COLO668 (cell line): ENCODE measurements around the gene WNT9A.

Source experiments
- DNase-seq: peaks from one replicate; lab custom pipeline; 2025; ENCODE audit not compliant: unreplicated experiment; lab: John Stamatoyannopoulos, UW

WNT9A gene

DNA sequence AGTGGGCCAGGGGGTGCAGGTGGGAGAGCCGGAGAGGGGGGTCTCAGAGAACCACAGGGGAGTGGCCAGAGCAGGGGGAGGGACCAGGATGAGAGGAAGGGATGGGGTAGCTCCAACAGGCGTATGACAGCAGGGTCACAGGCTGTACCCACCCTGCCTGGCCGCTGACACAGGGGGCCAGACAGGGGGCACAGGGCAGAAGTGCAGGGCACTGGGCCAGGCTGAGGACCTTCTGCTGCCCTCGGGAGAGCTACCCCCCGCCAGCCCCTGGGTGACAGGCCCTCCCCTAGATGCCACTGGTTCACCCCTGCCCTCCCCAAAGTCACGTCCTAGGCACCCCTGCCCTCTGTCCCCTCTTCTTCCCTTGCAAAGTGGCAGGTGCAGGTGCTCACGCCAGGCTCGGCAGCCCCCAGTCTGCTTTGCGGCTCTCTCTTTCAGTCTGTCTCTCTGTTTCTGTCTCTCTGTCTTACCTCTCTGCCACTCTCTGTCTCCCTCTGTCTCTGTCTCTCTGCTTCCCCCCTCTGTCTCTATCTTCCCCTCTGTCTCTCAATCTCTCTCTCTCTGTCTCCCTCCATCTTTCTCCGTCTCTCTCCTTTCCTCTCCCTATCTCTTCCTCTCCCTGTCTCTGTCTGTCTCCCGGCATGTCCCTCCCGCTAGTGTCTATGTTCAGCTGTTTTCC, 48.5 kb downstream of the WNT9A start:
- no peak for DNase-seq

DNA sequence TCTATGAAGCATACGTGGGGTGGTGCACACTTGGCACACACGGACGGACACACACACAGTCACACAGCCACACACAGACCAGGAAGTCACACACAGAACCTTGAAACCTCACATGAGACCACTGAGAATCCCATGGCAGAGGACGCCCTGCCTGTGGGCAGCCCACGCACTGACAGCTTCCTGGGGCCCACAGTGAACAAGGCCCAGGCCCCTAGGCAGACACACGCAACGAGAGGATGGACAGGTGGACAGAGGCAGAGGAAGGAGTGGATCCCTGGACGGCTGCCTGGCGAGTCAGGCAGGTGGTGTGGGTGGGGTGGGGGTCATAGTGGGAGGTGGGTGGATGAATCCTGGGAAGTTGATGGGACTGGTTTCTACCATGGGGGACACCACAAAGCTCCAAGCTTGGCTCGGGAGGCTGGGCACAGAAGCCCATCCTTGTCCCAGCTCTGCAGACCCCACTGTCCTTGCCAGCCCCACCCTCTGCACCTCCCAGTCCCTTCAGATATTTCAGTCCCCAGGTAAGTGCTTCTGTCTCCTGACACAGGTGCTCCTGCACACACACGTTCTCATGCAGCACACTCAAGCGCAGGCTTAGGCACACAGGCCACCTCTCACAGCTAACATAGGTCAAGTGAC, 49.1 kb downstream of the WNT9A start:
- DNase-seq: no peak

DNA sequence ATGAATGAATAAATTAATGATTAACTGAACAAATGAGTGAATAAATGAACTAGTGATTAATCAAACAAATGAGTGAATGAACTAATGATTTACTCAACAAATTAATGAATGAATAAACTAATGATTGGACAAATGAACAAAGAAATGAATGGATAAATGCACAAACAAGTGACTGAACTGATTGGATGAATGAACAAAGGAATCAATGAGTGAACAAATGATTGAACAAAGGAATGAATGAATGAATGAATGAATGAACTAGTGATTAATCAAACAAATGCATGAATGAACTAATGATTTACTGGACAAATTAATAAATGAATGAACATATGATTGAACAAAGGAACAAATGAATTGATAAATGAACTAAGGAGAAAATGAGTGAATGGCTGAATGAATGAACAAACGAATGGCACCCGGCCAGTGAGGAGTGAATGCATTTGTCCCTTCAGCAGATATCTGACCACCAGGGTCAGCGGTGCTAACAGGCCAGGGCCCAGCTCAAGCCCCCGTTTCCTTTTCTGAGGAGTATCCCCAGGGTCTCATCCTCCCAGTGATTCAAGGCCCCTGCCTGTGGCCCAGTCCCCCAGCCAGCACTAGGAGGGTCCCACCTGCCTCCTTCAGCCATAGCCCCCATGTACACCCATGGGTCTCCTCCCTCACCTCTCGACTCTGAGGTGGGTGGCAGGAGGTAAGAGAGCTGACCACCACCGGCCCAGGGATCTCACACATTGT, 49.9 kb downstream of the WNT9A start:
- no peak for DNase-seq

DNA sequence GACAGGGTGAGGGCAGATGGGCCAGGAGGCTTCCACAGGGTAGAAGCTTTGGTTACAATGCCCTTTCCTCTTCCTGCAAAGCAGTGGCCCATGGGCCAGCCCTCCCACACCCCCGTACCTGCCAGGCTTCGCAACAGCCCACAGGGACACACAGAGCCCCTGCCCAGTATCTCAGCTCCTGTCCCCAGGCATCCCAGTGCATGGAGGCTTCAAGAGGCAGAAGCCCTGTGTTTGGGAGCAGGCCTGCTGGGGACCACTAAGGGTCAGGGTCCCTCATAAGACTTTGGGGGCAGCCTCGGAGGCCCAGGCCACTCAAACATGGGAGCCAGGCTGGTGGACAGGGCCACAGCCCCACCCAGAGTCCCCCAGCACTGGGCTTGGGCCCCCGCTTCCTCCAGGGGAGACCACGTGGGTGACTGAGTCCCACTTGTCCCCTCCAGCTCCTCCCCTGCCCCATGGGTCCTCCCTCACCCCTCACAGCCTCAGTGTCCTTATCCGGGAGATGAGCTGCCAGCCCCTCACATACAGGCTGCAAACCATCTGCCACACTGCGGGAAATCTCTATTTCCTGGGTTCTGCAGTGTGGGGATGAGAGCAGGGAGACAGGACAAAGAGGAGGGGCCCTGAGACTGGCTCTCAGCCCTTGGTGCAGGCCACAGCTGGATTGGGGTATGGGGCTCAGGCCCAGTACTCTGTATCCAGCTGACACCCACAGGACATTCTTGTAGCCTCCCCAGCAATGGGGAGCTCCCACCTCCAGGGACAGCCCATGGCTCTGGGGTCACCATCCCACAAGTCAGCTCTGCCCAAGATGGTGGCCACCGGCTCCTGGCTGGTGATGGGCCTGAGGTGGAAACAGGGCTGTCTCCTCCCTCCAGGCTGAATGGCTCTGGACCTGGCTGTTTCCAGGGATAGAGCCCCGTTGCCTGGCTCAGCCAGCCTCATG, 50.7 kb downstream of the WNT9A start:
- DNase-seq: no peak

DNA sequence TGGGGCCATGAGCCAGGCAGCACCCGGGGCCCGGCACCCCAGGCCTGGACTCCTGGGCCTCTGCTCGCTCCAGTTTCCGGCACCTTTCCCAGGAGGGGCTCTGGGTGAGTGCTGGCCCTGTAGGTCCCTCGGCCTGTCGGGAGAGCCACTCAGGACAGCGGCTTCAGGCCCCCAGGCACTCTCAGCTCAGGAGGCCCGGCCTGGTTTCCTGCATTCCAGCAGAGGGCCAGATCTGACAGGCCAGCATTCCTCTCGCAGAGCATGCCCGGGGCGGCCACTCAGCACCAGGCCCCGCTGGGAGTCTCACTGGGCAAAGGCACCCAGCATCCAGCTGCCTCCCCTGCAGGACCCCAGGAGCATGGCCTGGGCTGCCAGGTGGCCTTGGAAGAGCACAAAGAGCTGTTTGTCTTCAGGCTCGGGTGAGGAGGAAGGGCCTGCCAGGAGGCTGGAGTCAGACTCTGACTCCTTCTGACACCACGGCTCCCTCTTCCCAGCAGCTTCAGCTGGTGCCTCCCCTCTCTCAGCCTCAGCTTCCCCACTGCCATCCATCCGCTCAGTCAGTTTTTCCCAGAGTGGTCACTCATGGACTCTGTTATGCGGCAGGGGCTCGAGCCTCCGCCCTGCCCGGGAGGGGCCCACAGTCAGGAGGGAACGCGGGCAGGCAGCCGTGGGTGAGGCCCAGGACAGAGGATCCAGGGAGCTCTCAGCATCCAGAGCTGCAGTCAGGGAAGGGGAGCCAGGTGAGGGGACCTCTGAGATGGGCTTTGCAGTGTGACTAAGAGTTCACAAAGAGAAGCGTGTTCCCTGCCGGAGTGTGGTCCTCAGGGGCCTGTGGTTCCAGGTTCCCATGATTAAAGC, 51.7 kb downstream of the WNT9A start:
- DNase-seq: no peak

DNA sequence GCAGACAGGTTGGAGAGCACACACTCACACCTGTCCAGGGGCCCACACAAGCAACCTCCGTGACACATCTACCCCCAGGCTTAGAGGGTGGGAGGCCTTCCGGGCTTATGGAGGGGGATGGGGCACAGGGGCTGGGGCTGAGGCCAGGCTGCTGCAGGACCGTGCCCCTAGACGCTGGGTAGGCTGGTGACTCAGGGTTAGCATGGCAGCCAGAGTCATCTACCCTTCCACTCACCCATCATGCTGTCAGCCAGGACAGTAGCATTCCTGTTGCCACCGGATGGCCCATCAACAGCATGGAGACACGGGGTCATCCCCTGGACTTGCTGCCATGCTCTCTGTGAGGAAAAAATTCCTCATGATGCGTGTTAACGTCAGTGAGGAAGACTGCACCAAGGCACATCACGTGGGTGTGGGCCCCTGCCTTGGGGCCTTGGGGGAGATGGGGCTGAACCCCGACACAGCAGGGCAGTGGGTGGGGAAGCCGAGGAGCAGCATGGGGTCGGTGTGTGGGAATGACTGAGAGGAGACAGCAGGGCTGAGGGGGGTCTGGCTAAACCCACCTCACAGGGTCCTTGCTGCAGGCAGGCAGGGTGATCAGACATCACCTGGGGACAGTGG, 52.8 kb downstream of the WNT9A start:
- no peak for DNase-seq

DNA sequence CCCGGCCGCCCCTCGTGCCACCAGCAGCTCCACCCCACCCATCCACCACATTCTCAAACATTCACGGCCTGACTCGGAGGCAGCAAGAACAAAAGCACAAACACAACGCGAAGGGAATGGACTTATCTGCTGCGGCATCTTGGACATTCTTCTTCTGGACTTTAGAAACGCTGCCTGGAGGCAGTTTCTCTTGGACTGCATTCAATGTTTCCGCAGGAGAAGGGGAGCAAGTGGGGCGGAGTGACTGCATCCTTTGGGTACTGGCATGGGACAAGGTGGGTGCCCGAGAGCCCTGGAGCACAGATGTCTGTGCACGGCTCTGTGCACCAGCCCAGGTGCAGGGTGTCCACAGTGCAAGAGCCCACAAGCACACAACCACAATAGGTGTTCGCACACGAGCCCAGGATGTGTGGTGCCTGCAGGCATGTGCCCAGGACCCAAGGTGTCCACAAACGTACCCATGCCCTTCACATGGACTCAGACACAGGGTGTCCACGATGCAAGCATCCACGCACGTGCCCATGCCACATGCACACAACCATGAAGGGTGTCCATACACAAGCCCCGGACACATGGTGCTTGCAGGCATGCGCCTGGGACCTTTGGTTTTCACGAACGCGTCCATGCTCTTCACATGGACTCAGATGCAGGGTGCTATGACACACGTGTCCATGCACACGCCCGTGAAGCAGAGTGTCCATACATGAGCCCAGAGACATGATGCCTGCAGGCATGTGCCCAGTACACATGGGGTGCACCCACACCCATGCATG, 53.6 kb downstream of the WNT9A start:
- no peak for DNase-seq

DNA sequence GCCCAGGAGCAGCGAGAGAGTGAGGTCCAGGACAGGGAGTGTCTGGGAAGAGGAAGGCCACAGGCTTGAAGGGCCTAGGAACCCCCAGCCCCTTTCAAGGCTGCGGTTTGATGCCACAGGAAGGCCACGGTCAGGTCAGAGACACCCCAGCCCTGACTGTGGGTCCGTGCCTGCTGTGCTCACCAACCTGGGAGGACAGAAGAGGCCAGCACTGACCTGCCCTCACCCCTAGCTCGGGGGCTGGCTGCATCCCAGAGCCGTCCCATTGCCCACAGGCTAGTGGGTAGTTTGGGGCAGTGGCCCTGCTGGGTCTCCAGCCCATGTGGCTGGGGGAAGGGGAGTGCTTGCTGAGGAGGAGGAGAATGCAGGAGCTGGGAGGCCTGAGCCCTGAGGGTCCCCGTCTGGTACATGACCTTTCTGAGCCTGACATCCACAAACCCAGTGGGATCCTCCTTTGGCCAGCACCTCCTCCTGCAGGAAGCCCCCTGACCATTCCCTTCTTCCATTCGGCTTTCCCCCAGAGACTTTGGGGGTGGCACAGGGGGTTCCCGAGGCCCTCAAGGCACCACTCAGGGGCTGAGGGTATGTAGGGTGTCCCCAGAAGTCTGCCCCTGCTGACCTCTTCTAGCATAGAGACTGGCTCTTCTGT, 54.3 kb downstream of the WNT9A start:
- DNase-seq: no peak

DNA sequence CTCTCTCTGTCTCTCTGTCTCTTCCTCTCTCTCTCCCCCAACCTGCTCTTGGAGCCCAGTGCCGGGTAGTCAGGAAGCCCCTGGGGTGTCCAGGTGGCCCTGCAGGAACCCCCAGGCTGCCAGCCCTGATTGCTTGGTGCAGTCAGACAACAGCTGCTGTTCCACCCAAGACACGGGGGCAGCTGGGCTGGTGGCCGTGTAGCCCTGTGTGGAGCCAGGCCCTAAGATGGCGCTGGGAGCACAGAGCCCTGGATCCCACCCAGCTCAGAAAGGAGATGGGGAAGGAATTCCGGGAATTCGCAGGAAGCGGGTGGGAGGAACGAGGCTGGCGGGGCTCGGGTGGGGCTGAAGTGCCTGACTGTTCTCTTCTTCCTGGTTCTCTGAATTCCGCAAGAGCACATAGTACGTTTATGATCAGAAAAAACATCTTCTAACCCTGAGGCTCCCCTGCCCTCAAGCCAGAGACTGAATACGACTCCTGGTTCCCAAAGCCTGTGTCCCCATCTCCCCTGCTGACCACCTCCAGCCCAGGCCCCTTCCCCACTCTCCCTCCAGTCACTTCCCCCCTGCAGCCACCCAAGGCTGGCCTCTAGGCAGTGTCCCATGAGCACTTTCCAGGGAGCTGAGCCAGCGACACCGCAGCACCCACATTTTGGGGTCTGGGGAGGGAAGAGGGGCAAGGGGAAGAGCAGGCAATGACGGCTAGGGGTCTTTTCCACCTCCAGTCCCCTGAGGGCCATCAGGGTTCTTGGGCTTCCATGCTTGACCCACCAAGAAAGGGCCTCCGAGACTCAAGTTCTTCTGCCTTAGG, 55.0 kb downstream of the WNT9A start:
- no peak for DNase-seq

DNA sequence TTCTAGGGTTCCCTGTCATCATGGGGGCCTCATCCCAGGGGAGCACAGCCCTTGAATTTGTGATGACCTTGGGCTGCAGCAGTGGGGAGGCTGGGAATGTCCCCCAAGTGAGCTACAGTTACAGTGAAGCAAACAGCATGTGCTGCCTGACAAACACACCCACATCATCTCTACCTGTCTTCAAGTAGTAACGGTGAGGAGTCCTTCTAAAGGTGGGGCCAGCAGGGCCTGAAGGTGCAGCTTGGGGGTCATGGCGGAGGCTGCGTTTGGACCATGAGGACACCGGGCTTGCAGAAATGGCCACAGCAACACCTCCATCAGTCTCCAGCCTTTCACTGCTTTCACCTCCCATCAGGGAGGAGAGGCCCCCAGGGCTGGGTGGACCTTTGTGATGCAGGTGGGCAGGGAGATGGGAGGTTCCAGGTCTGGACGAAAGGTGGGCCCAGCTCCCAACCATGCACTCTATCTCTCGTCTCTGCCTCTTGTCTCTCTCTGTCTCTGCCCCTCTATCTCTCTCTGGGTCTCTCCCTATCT, 55.7 kb downstream of the WNT9A start:
- DNase-seq: no peak

DNA sequence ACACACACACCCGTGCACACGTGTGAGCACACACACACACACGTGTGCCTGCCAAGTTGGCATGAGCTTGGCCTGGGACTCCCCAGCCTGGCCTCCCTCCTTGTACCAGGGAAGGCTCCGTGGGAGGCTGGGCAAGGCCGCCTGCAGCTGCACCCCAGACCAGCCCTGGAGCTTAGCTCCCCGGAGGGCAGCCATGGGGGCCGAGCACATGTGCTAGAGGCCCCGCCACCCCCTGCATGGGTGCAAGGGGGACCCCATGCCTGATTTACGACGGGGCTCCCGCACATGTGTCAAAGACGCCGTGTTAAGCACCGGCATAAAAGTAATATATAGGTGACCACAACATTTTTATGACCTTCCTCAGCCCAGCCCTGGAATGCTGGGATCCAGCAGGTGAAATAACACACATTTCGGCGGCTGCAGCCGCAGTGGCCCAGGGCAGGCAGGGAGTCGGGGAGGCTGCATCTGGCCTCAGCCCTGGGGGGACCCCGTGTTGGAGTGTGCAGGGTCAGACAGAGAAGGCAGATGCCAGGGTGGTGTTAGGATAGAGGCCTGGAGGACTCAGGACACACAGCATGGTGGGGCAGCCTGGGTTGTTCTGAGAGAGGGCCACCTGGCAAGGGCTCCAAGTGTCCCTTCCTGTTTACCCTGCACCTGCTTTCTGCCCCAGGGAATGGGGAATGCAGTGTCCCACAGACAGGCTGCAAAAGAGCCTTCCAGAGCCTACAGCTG, 56.3 kb downstream of the WNT9A start:
- DNase-seq: peak; percentile 49

DNA sequence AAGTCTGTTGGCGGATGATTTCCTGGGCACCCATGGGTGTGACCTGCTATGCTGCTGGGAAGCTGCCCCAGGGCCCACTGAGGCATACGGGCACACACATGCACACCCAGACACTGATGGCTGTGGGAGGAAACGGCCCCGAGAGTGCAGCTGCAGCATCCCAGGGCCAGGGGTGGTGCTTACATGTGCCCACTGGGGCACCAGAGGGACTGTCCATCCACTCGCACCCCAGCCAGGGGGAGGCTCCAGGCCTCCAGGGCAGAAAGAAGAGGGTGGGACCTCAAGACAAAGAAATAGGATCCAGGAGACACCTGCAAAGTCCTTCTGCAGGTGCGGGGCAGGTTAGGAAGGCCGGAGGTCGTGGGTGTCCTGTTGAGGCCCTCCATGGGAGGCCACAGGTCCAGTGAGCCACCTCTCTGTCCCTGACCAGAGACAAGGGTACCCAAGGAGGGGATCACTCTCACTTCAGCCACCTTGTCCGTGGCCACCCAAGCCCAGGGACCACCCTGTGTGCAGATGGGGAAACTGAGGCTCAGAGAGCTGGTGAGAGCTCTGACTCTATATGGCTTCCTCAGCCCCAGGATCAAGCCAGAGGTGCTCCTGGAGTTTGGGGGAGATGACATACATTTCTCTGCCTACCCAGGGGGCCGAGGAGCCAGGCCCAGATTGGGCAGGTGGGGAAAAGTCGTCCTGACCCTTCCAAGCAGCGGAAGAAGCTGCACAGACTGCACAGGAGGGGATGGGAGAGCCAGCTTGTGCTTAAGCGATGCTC, 57.1 kb downstream of the WNT9A start:
- DNase-seq: no peak

DNA sequence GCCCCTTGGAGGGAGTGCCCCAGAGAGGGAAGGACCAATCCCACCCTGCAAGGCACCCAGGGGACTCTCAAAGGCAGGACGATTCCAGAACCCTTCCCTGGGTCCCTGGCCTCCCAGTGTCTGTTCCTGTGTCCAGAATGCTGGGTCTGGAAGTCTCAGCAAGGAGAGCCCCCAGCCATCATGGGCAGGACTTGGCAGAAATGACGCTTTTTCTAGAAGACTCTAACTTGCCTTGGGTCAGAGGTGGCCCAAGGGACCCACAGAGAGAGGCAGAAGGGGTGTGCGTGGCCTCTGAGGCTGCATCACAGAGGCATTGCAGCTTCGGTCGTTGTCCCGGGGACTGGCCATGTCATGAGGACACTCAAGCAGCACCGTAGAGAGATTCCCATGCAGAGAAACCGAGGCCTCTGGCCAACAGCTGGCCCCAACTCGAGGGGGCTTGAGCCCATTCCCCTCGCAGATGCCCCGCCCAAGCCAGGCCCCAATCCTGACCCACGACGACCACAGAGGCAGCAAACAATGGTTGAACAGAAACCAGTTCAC, 57.8 kb downstream of the WNT9A start:
- DNase-seq: no peak

DNA sequence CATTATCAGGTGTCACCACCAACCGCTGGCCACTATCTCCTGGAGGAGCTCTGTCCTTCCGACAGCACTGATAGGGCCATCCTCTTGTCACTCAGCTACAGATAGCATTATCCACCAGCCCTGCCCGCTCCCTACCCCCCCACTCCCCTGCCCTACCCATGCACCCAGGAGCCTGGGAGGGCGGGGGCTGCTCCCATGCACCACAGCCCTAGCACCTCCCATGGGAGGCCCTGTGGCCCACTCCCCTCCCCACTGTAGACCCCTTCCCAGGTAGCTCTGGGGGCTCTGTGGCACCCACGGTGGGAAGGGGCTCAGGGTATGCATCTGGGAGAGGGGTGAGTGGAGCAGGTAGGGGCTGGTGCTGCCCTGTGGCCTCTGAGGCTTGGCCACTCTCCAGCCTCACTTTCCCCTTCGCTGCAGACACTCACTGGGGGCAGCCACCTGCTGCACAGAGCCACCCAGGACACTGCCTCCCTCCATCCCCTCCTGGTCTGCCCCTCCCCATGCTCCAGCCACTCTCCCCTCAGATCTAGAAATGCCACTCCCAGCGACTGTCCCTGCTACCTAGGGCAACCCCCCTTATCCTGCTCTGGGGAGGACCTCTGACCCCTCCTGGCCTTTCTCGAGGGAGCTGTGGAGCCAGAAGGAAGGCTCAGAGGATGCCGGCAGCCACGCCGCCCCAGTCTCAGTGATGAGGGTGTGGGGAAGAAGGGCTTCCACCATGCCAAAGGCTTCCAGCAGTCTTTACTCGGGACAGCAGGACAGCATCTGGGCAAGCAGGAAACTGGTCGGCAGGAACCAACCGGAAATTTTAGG, 58.5 kb downstream of the WNT9A start:
- no peak for DNase-seq
